ENCODE results near the gene ACER1.

- TF ChIP-seq CTCF (tag by site-specific recombination; IDR thresholded peaks at IDR 0.05), result no peak
- no peak for TF ChIP-seq ZNF211 (tag by site-specific recombination; IDR thresholded peaks at IDR 0.05; ENCODE audit: low read depth)
- TF ChIP-seq ZNF660 (tag by site-specific recombination; IDR thresholded peaks at IDR 0.05), result no peak
- no peak for TF ChIP-seq ZNF148 (tag by site-specific recombination; IDR thresholded peaks at IDR 0.05; ENCODE audit: borderline replicate concordance)
- no peak for TF ChIP-seq ZSCAN18 (tag by site-specific recombination; IDR thresholded peaks at IDR 0.05)
- no peak for TF ChIP-seq ZNF350 (tag by site-specific recombination; IDR thresholded peaks at IDR 0.05)
- no peak for TF ChIP-seq ZNF580 (tag by site-specific recombination; IDR thresholded peaks at IDR 0.05)
- TF ChIP-seq ZNF26 (tag by site-specific recombination; IDR thresholded peaks at IDR 0.05), result no peak
- TF ChIP-seq RBAK (tag by site-specific recombination; IDR thresholded peaks at IDR 0.05), result no peak
- no peak for TF ChIP-seq GLIS1 (tag by site-specific recombination; IDR thresholded peaks at IDR 0.05)
Observed at GRCh38 chr19:6259312-6259861, 74.0 kb downstream of the ACER1 start.
